MCF 10A (cell line): ENCODE measurements around the gene PRKN. TPM values are rescaled to one million over a fixed set of nuclear protein-coding genes. Genes with fewer than 3 reads are reported as not detected.
A peak's percentile ranks its signal among the peaks of the same experiment; 100 is the strongest.

Experiments
- BruUV-seq: library from RNA; stranded (reverse); fragments of 400-500 nt; replicated peaks from 2 replicates; lab custom pipeline; 2021; lab: Mats Ljungman, UMichigan
- CTCF ChIA-PET: fragments of 300-600 bp; sonication (Branson Sonifier 250); formaldehyde crosslinking; extraction: SDS; loops from one replicate; lab custom pipeline; 2021; ENCODE audit warnings: antibody characterized with exemption, inconsistent platforms; lab: Yijun Ruan, JAX
- POLR2A ChIA-PET: fragments of 300-600, 350-650 bp; sonication (Branson Sonifier 250); formaldehyde crosslinking; extraction: SDS; loops from one replicate; lab custom pipeline; 2020; ENCODE audit warnings: antibody characterized with exemption, inconsistent platforms; lab: Yijun Ruan, JAX
- DNase-seq: peaks from one replicate; pipeline ENCODE4 v3.0.0-alpha.2; 2018; ENCODE audit not compliant: unreplicated experiment
- H3K27ac Mint-ChIP-seq: one replicate; pipeline ENCODE4 v1.8.0; 2022; ENCODE audit warnings: mild to moderate bottlenecking, low read depth, mixed read lengths; ENCODE audit not compliant: unreplicated experiment
- H3K27me3 Mint-ChIP-seq: one replicate; pipeline ENCODE4 v1.8.0; 2022; ENCODE audit warnings: mixed read lengths; ENCODE audit not compliant: insufficient read depth, unreplicated experiment
- H3K36me3 Mint-ChIP-seq: one replicate; pipeline ENCODE4 v1.8.0; 2022; ENCODE audit warnings: mild to moderate bottlenecking, moderate library complexity, mixed read lengths; ENCODE audit not compliant: insufficient read depth, unreplicated experiment
- H3K4me1 Mint-ChIP-seq: one replicate; pipeline ENCODE4 v1.8.0; 2022; ENCODE audit warnings: mixed read lengths; ENCODE audit not compliant: insufficient read depth, unreplicated experiment
- H3K4me3 Mint-ChIP-seq: one replicate; pipeline ENCODE4 v1.8.0; 2022; ENCODE audit warnings: mild to moderate bottlenecking, moderate library complexity, mixed read lengths; ENCODE audit not compliant: unreplicated experiment
- H3K9me3 Mint-ChIP-seq: one replicate; pipeline ENCODE4 v1.8.0; 2022; ENCODE audit warnings: mixed read lengths; ENCODE audit not compliant: unreplicated experiment
- CTCF ChIP-seq: fragments of 200-600 bp; IDR thresholded peaks from one replicate; pipeline ENCODE4 v1.8.0; 2022; ENCODE audit warnings: antibody characterized with exemption, mild to moderate bottlenecking; ENCODE audit not compliant: unreplicated experiment
- intact Hi-C: fragments of 100-400 bp; cut with micrococcal nuclease; formaldehyde crosslinking; loops from 2 replicates; pipeline ENCODE4 v1.14.1; 2022
- total RNA-seq: library from RNA; stranded (reverse); gene quantifications from 2 replicates; pipeline ENCODE4 v1.2.3, GENCODE V29; 2022

PRKN gene
- total RNA-seq, 1 experiment from 2014 or later: 2.5 TPM

DNA sequence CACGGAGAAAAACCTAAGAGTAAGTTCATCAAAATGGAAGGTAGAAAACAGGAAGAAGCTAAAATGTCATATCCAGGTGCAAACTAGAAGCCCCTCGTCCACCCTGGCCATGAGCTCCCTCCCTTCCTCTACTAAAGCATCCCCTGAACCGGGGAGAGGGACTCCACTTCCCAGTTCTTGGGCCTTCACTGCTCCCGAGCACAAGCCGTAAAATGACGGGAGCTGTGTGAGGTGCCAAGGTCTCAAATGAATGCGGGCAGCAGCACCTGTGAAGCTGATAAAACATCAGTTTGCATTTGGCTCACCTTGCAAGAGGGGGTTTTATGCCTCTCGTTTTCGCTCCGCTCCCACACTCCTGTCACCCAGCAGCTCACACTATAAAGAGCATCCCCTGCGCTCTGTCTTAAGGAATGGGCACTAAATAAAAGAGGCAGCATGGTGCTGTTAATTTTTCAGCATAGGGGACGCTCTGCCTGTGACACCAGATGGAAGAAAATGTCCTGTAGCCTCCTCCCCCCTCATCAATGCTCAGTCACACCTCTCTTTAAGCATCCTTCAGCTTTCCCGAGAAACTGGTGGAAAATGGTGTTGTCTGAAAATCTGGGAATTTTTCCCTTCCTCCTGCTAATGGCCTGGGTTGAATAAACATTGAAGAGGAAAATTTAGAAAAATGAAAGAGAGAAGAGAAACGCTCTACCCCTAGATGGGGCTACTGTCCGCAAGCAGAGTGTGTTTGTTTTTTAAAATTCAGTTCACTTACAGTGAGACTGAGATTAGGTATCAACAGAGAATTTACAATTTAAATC is 890.7 kb downstream of the PRKN start:
- no peaks in the 10 kb centered on the region for H3K9me3 Mint-ChIP-seq
- no peak overlapping the region for H3K4me3 Mint-ChIP-seq
- DNase-seq: peak; percentile 14
- no peaks in the 10 kb centered on the region for H3K4me1 Mint-ChIP-seq
- intact Hi-C loops: no loop called here
- H3K36me3 Mint-ChIP-seq: no peaks in the 10 kb centered on the region
- H3K27me3 Mint-ChIP-seq: no peaks in the 10 kb centered on the region
- H3K27ac Mint-ChIP-seq: no peak overlapping the region
- peak; percentile 34 for TF ChIP-seq CTCF
- no TSS peak for BruUV-seq
- CTCF ChIA-PET: interaction anchor here (0.6 kb wide), 1 partner anchor 285 kb away, joined by 3 read pairs; no protein-coding TSS in a partner anchor
- POLR2A ChIA-PET: no interaction called here

DNA sequence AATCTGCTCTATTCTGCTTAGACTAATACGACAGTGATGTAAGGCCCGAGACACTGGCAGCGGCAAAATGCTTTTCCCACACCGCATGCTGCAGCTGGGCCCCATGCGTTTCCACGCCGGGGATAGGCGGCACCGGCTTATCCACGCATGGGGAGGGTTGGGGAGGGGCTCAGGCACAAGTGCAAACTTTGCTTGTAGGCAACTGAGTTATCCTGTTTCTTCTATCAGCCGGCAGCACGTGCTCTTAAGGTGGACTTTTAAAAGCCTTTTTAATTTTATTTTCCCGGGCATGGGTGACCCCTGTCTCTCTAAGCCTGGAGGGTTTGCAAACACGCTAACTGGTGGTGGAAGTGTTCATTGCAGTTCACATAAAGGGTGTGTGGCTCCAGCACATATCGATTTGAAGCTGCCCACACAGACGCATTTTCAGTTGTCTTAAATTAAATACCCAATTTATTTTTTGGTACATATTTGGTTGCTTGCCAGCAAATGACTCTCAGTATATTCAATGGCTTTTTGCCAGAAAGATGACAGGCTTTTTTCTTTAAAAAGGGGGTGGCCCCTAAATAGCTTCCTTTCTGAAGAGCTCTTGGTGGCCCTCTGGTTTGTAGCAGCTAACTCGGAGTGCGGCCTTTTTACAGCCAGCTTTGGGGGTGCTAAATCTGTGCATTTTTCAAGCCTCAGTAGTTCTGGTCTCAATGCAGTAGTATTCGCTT is 891.9 kb downstream of the PRKN start:
- DNase-seq: no peak
- TF ChIP-seq CTCF: no peak
- no TSS peak for BruUV-seq

GRCh38 chr6:161834426-161834825 is 893.1 kb downstream of the PRKN start:
- Mint-ChIP-seq H3K36me3 (no peaks in the 10 kb centered on the region), H3K27ac (no peak overlapping the region), H3K27me3 (no peaks in the 10 kb centered on the region), H3K9me3 (no peaks in the 10 kb centered on the region), H3K4me1 (no peaks in the 10 kb centered on the region), H3K4me3 (no peak overlapping the region)
- DNase-seq: no peak
- no TSS peak for BruUV-seq
- ChIA-PET POLR2A (interaction anchor here (0.6 kb wide), 1 partner anchor 308 kb away, joined by 3 read pairs; no protein-coding TSS in a partner anchor), CTCF (no interaction called here)
- TF ChIP-seq CTCF: no peak
- intact Hi-C loops: no loop called here

More for the DNA sequence above, 891.9 kb downstream of the PRKN start:
- ChIA-PET POLR2A (no interaction called here), CTCF (no interaction called here)
- Mint-ChIP-seq H3K27me3 (no peaks in the 10 kb centered on the region), H3K4me1 (no peaks in the 10 kb centered on the region), H3K36me3 (no peaks in the 10 kb centered on the region), H3K9me3 (no peaks in the 10 kb centered on the region), H3K27ac (no peak overlapping the region), H3K4me3 (no peak overlapping the region)
- intact Hi-C loops: no loop called here
